Hindlimb muscle (tissue), 1 donor: ENCODE data around the gene NOL4. TPM values are rescaled to one million over a fixed set of nuclear protein-coding genes. Genes with fewer than 3 reads are reported as not detected.
A peak's percentile ranks its signal among the peaks of the same experiment; 100 is the strongest.

Source experiments
- DNase-seq: peaks from one replicate; pipeline ENCODE4 v3.0.0-alpha.2; 2013
- polyA plus RNA-seq: library from polyadenylated mRNA; unstranded; fragments of 120-200 nt; gene quantifications from one replicate; pipeline ENCODE4 v1.2.1, GENCODE V29; 2013; ENCODE audit not compliant: insufficient read length

NOL4 gene
- polyA plus RNA-seq, 1 donor = not detected

DNA sequence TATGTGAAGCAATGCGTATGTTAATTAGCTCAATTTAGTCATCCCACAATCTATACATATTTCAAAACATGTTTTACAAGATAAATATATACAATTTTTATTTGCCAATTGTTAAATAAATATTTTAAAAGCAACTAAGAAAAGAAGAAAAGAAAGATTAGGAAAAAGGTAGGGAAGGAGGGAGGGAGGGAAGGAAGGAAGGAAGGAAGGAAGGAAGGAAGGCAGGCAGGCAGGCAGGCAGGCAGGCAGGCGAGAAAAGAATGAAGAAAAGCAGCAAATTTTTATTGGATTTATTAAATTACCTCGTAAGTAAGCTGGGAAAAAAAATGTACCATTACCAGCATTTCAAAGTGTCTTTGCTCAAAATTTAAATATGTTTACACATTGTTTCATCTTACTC is 30.5 kb downstream of the NOL4 start:
- no peak for DNase-seq

DNA sequence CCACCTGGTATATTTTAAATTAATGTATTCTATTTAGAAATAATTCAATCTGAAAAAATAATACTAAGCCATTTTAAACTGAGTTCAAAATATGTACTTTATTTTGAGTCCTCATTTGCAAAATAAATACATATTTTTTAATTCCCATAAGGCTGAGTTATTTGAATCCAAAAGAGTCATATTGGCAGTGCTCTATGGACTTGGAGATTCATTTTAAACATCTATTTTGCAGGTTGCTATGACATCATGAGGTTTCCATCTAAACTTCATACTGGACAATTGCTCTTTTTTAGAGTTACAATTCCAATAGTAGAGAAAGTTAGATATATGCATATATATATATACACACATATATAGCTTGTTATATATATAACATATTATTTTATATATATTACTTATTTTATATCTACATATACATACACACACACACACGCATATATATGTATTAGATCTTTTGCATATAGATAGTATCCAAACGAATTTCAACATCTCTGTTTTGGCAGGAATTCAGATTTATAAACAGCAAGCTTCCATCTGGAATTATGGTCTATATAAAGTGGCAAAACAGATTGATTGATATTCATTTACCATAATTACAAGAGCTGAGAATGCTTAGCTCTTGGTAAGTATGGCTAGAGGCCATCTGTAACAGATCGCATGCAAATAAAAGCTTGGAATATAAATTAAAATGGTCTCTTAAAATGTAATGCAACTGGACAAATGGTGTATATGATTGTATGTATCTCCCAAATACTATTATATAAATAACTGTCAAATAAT is 34.9 kb downstream of the NOL4 start:
- DNase-seq = peak; percentile 4
